Activated CD4-positive, CD25-positive, alpha-beta regulatory T cell treated with anti-CD3 and anti-CD28 coated beads, Interleukin-2, amount 50 U/mL, for 72 hours (primary cell): ENCODE results near the gene XRCC6.
A peak's percentile ranks its signal among the peaks of the same experiment; 100 is the strongest.
"Not testable (repeated sequence)": the region's sequence is repeated elsewhere in the genome, so short reads cannot be mapped to it uniquely, and the experiment has no call there.

Source experiments
- DNase-seq: peaks from one replicate; pipeline ENCODE4 v3.0.0; 2021

XRCC6 gene

DNA sequence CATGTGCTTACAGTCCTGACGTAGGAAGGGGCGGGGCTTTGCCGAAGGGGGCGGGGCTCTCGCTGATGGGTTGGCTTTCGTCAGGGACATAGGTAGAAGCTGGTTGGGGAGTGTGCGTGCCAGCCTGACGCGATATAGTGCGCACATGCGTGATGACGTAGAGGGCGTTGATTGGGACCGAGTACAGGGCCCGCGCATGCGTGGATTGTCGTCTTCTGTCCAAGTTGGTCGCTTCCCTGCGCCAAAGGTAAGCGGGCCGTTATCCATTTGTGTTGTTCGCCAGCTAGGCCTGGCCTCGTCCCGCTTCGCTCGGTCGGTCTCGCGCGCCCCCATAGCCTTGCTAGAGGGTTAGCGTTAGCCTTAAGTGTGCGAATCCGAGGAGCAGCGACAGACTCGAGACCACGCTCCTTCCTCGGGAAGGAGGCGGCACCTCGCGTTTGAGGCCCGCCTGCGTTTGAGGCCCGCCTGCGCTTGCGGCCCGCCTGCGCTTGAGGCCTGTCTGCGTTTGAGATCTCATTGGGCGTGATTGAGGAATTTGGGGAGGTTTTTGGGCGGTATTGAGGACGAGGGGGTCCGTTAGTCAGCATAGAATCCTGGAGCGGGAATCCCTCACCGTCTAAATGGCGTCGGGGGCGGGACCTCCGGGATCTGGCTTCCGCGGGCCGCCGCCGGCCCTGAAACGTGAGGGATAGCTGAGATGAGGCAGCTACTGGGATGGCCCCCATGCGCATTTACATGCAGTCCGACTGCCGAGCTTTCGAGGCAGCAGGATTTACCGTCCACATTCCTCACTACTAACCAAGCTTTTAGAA lies at the start of gene XRCC6:
TSS of gene XRCC6 (plus strand) at position 197 of the 812 bp plus-strand sequence. CDS start 710 bp downstream, outside the sequence.
- DNase-seq, result peak; percentile 100

DNA sequence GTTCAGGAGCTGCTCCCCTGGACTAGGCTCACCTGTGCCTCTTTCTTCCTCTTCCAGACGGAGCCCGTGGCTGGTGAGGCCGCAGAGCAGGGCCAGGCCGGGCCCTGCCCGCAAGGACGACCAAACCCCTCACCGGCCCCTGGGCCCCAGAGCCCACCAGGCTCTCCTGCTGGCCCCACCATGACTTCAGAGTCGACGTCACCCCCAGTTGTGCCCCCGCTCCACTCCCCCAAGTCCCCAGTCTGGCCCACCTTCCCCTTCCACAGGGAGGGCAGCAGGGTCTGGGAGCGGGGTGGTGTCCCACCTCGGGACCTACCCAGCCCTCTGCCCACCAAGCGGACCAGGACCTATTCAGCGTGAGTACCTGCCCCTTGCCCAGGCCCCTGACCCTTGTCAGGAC lies 49.3 kb upstream of the XRCC6 start:
- no peak for DNase-seq

DNA sequence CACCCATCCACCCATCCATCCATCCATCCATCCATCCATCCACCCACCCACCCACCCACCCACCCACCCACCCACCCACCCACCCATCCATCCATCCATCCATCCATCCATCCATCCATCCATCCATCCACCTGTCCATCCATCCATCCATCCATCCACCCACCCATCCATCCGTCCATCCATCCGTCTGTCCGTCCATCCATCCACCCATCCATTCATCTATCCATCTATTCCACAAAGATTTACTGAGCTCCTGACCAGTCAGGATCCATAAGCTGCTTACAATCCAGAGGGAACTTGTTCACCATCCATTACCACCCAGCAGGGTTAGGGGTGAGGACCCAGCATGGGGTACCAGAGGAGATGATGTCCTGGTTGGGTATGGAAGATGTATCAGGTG lies 48.8 kb upstream of the XRCC6 start:
- DNase-seq, result not testable (repeated sequence)

DNA sequence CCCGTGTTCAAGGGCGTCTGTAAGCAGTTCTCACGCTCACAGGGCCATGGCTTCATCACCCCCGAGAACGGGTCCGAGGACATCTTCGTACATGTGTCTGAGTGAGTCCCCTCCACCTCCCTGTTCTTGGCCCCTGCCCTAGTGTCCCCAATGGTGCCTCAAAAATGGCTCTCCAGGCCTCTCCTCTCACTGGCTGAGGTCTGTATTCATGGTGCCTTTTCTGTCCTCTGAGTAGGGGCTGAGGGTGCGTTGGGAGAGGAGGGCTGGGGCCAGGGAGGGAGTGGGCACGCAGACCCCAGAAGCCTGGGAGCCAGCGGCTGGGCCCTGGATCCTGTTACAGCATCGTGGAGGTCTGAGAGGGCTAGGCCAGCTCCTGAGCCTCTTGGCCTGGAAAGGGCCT lies 47.4 kb upstream of the XRCC6 start:
- DNase-seq, result no peak

DNA sequence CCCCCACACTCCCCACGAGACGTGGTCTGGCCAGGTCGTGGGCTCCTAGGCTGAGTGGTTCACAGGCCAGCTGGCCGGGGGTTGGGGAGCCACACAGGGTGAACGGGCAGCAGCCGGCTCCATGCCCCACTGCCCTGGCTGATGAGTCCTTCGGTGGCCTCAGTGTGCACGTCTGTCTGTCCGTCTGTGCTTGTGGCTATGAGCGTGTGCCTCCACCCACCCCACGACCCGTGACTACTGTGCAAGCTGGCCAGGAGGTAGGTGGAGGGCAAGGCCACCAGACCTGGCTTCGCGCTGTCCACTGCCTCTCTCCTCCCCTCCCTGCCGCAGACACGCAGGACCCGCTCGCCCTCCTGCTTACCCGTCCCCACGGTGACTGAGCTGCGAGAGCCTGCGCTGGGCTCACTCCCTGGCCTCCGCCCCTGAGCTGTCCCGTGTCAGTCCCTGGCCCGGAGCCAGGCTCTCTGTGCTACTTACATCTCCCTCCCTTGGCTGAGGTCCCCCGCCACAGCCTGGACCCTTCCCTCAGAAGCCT lies 46.2 kb upstream of the XRCC6 start:
- DNase-seq, result no peak

DNA sequence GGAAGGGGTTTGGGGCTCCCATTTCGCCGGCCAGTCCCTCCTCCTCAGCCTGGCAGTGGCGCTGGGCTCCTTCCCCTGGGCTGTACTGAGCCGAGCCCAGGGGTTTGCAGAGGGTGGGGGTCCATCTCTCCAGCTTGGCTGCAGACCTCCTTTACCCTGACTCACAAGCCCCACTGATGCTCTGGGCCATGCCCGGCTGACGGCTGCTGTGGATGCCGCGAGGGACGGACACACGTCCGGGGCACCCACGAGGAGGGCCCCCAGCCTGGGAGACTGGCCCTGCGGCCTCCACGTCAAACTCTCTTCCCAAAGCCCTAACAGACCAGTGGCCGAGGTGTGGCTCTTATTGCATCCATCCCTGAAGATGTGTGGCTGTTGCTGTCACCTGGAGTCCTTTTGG lies 45.6 kb upstream of the XRCC6 start:
- DNase-seq, result no peak

DNA sequence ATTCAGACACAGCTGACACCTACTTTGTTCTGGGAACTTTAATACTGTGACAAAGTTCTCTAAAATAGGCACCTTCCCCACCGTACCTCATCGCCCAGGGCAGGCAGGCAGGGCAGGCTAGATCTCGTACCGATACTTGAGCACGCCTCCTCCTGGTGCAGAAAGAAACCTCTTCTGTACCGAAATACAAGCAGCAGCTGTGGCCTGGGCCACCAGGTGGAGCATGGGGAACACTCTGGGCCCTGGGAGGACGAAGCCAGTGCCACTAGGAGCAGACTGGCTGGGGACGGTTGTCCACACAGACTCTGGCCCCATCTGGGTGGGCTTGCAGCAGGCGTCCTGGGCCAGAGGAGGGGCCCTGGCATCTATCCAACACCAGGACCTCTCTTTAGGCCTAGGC lies 44.2 kb upstream of the XRCC6 start:
- no peak for DNase-seq

DNA sequence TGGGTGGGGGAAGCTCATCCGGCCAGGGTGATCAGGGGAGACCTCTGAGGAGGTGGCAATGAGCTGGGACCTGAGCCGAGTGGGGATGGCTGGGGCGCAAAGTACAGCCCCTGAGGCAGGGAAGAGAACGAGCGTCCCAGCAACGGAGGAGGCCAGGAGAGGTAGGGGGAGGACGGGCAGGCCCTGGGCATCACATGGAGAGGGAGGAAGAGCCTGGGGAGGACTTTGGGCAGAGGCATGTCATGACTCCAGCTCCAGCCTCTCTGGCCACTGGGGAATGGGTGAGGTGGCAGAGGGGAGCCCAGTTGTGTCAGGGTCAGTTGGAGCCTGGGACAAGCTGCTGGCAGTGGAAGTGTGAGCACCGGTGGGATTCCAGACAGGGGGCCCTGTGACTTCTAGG lies 43.0 kb upstream of the XRCC6 start:
- DNase-seq, result no peak

DNA sequence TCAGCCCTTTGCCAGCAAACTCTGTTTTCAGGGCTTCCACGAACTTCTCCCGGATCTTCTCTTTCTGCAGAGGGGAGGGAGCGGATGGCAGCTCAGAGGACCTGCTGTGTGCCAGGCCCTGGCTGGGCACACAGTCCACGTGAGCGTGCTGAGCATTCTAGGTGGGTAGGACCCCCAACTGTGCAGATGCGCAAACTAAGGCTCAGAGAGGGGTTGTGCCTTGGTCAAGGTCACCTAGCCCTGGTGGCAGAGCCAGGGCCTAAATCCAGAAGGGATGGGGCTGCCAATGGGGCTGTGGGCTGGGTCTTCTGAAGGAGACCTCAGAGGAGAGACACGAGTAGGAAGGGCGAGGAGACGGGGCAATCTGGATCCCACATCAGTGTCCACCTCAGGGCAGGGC lies 42.3 kb upstream of the XRCC6 start:
- DNase-seq, result no peak

DNA sequence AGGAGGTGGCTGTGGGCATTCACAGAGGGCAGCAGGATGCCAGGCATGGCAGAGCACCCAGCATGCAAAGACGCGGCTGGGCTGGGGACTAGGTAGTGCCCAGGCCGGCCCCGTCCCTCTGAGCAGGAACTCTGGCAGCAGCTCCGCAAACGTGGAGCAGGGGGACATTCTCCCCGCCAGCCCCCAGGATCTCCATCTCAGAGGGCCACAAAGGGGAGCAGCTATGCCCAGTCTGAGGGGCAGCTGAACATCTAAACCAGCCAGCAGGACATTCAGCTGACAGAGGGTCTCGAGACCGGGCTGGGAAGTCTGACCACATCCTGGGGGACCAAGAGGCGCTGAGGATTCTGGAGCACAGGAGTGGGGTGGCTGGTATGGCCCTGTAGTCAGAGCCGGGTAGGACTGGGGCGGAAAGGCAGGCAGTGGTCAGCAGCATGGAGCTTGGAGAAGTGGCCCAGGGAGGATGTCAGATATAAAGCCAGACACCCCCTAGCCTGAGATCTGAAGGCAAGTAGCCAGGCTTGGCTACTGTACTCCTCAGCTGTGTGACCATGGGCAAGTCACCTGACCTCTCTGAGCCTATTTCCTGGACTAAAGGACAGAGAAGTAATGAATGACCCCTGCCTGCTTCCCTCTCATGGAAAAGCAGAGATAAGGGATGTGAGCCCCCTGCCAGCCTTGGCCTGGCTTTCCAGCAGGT lies 41.6 kb upstream of the XRCC6 start:
- no peak for DNase-seq

DNA sequence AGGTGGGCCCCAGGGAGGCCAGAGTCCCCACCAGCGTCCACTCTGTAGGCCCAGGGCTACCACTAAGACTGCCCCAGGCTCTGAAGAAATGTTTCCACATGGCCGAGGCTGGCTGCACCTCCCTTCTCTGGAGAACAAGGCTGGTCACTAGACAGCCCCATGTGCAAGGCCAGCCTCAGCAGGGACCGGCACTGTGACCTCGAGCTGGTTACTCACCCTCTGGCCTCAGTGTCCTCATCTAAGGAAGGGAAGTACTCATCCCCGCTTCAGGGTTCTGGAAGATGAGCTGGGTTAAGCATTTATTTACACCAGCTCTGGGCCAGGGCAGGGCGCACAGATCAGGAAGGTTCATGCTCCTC lies 41.1 kb upstream of the XRCC6 start:
- DNase-seq, result no peak

DNA sequence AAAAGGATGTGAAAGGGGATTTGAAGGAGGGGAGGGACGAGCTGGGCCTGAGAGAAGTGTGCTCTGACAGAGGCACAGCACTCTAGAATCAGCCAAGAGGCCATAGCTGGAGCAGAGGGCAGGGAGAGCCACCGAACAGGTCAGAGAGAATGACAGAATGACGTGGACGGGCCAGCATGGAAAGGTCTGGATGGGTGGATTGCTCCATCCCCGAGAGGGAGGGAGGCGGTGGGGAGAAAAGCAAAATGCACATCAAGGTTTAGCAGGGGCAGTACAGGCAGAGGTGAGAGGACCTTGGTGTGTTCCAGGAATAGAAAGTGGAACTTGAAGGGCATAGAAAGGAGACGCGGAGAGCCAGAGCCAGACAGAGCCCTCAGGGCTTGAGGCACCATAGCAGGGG lies 38.4 kb upstream of the XRCC6 start:
- no peak for DNase-seq

DNA sequence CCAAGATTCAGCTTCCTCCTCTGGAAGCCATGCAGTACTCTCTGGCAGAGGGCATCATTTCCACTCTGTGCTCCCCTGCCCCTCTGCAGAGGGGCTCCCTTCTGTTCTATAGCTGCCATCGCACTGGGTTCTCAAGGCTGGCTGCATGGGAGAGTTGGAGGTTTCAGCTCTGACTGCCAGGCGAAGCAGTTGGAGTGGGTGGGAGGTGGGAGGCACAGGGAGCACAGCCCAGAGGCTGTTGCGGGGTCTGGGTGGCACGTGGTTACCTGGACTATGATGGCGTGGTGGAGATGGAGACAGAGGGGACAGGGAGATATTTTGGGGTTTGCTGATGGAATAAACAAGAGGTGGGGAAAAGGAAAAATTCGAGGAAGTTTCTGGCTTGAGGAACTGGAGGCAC lies 36.2 kb upstream of the XRCC6 start:
- DNase-seq, result no peak

DNA sequence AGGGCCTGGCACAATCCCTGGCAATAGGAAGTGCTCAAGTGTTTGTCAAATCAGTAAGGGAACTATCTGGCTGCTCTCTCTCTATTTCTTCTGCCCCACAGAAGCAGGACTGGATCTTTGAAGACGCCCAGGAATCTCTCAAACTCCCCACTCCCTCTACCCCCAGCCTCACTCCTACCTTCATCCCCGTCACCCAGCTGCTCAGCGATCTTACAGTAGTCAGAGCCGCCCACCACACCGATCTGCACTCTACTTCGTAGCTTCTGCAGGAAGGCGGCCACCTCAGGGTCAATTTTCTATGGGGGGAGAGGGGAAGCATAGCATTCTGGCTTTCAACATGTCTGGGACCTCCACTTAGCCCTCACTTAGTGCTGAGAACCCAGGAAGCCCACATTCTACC lies 35.2 kb upstream of the XRCC6 start:
- DNase-seq, result no peak

DNA sequence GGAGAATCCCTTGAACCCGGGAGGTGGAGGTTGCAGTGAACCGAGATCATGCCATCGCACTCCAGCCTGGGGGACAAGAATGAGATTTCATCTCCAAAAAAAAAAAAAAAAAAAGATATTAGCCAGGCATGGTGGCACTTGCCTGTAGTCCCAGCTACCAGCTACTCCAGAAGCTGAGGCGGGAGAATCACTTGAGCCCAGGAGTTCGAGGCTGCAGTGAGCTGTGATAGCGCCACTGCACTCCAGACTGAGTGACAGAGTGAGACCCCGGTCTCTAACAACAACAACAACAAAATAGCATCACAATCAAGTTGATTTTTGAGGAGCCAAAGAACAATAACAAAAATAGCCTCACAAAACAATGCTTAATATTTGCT lies 33.8 kb upstream of the XRCC6 start:
- DNase-seq, result no peak

DNA sequence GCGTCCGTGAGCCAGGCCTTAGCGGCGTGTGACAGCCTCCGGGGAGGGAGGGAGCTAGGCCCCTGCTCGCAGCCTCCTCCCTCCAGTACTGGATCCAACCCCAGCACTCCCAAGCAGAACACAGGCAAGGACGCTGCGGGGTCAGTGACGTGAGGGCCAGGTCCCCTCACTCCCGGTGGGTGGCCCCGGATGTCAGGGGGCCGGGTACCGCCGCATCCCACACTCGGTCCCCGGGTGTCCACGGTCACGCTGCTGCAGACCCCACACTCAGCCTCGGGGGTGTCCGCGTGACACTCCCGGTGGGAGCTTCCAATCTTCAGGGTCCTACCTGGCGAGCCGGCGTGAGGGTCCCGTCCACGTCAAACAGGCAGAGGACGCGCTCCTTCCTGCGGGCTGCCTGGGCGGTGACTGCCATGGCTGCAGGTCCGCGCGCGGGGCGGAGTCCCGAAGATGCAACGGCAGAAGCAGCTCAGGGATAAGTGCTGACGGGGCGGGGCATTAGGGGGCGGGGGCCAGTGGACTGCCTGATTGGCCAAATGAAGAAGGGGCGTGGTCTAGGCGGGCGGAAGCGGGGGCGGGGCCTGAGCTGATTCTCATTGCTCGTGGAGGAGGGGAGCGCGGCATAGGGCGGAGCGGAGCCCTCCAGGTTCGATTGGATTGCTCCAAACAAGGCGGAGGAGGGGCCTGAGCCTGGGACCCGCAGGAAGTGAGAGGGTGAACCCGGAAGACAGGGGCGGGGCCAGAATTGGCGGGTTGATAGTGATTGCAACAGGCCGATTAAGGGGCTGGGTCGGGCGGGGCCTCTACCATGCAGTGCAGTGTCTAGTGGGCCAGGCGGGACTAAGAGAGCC lies 31.5 kb upstream of the XRCC6 start, which contains the start of gene PMM1:
TSS of gene PMM1 (minus strand) at position 450 of the 851 bp plus-strand sequence. CDS start at position 415, 35 bp downstream.
- peak; percentile 100 for DNase-seq

DNA sequence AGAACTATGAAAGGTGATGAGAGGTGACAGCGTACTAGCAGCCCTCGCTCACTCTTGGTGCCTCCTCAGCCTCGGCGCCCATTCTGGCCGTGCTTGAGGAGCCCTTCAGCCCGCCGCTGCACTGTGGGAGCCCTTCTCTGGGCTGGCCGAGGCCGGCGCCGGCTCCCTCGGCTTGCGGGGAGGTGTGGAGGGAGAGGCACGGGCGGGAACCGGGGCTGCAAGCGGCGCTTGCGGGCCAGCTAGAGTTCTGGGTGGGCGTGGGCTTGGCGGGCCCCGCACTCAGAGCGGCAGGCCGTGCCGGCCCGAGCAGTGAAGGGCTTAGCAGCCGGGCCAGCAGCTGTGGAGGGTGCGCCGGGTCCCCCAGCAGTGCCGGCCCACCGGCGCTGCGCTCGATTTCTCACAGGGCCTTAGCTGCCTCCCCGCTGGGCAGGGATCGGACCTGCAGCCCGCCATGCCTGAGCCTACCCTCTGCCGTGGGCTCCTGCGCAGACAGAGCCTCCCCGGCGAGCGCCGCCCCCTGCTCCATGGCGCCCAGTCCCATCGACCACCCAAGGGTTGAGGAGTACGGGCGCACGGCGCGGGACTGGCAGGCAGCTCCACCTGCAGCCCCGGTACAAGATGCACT lies 27.6 kb upstream of the XRCC6 start:
- DNase-seq, result not testable (repeated sequence)

DNA sequence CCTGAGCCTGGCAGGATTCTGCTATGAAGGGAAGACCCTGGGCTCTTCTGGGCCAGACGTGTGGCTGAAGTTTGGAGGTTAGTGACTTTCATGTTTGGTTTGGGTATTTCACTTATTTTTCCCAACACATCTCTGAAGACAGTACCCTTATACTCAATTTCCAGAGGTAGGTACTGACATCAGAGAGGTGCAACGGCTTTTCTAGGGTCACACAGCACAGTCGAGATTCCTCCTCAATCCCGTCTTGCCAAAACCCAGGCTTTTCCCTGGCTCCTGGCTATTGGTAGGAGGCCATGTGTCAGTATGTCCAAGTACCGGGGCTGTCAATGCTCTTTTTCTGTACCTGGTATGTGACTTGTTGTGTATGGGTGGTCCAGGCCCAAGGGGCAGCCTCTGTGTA lies 25.4 kb upstream of the XRCC6 start:
- no peak for DNase-seq

DNA sequence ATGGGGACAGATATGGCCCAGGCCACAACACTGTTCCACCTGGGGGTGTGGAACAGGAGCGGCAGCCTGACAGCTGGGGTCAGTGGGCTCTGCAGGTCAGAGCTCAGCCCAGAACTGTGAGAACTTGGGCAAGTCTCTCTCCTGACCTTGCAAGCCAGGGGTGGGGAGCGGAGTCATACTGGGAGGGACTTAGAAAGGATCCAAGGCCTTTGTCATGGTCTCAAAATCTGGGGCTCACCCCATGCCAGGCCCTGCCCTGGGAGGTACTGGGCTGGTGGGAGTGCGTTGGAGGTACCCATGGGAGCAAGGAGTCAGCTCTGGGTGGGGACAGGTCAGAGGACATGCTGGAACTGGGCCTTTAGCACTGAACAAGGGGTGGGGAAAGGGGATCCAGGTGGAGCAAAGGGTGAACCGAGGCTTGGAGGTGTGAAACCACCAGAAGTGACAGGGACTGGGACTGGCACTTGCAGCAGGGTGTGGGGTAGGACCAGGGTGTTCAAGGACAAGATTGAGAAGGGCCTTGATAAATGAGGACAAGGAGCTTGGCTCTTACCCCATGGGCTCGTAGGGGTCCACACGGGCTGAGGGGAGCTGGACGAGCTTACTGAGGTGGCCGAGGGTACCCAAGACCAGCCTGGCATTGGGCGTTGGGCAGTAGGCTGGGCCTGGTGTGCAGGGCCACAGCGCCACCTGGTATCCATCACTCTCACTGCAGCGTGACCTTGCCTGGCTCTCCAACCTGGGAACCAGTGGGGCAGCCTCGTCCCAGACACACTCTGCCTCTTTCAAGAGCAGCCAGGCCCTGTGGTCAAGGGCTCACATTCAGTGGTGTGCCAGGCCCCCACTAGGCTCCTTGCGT lies 24.1 kb upstream of the XRCC6 start:
- no peak for DNase-seq

DNA sequence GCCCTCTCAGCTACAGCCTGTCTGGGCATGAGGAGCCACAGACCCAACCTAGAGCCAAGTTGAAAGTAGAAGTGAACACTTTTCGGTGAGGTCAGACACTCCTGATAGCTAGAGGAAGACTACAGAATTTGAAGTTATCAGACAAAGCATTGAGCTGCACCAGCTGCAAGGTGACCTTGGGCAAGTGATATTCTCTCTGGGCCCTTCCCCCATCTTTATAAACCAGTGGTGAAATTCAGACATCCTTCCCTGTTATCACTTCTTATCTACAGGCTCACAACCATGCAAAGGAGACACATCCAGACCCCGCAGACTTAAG lies 23.5 kb upstream of the XRCC6 start:
- no peak for DNase-seq

DNA sequence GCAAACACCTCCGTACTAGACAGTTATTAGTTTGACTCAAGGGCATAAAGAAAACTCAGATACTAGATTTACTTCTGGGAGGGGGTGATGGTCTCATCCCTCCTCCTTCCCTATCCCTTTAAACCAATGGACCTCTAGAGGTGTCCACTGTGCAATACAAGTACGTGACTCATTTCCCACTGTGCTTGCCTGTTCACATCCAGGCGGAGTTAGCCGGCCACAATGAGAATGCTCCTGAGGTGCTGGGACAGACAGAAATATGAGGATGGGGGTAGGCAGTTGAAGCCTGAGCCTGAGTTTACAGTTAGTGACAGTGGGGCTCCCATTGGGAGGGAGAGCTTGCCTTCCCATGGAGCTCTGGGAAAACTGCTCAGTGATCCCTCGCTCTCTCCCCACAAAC lies 23.0 kb upstream of the XRCC6 start:
- no peak for DNase-seq
